ENCODE data around the gene MPZL1.
"Not testable (repeated sequence)": the region's sequence is repeated elsewhere in the genome, so short reads cannot be mapped to it uniquely, and the experiment has no call there.

The MPZL1 gene

GRCh38 chr1:167714439-167715156, 7.2 kb upstream of the MPZL1 start:
- TF ChIP-seq, protein P1, sequence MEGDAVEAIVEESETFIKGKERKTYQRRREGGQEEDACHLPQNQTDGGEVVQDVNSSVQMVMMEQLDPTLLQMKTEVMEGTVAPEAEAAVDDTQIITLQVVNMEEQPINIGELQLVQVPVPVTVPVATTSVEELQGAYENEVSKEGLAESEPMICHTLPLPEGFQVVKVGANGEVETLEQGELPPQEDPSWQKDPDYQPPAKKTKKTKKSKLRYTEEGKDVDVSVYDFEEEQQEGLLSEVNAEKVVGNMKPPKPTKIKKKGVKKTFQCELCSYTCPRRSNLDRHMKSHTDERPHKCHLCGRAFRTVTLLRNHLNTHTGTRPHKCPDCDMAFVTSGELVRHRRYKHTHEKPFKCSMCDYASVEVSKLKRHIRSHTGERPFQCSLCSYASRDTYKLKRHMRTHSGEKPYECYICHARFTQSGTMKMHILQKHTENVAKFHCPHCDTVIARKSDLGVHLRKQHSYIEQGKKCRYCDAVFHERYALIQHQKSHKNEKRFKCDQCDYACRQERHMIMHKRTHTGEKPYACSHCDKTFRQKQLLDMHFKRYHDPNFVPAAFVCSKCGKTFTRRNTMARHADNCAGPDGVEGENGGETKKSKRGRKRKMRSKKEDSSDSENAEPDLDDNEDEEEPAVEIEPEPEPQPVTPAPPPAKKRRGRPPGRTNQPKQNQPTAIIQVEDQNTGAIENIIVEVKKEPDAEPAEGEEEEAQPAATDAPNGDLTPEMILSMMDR (IDR thresholded peaks at IDR 0.05; ENCODE audit: extremely low read depth, insufficient read depth, missing control alignments) = no peak
- peak; percentile 70 for DNase-seq (ENCODE audit: low spot score)
- in situ Hi-C loops (cut with MboI; ENCODE audit: low pct_unique_long_range_greater_than_20kb, low sequenced_read_pairs, unreplicated experiment) = no loop called here

DNA sequence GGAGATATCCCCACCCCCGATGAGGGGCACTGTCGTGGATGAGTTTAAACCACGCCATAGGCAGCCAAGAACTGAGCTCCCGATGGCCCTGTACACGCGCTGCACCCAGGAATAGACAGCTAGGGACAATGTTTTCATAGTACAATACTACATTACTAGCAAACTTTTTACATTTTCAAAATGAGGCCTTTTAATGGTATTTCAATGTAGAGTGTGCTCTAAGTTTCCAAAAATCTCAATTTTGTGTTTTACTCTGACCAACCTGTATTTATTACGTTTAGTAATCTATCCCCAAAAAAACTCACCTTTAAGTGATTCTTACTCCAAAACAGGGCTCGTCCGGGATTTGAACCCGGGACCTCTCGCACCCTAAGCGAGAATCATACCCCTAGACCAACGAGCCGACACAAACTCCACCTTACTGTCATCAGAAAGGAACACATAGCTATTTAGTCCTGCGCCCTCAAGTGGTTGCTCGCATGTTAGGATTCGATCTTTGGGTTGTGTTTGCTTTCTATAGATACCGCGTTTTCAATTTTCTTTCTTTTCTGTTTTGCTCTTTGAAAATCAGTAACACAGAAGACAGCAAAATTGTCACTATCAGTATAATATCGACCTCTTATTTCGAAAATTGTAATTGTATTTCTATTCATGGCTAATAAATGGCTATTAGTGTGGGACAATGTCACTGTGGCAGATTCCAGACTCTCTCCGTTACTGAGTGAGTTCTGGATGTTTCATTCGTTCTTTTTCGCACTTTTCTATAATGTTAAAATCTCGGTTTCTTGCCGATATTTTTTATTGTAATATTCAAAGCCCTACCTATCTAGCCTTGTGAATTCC, 6.4 kb upstream of the MPZL1 start:
- TF ChIP-seq, protein P1 (IDR thresholded peaks at IDR 0.05; ENCODE audit: extremely low read depth, insufficient read depth, missing control alignments) = peak; percentile 86
- DNase-seq (ENCODE audit: low spot score) = peak; percentile 83
- in situ Hi-C loops (cut with MboI; ENCODE audit: low pct_unique_long_range_greater_than_20kb, low sequenced_read_pairs, unreplicated experiment) = no loop called here

- DNase-seq (ENCODE audit: low spot score) = no peak
- TF ChIP-seq, protein P1 (IDR thresholded peaks at IDR 0.05; ENCODE audit: extremely low read depth, insufficient read depth, missing control alignments) = no peak
- in situ Hi-C loops (cut with MboI; ENCODE audit: low pct_unique_long_range_greater_than_20kb, low sequenced_read_pairs, unreplicated experiment) = no loop called here
These were observed 5.8 kb upstream of the MPZL1 start for GRCh38 chr1:167716000-167716271.

GRCh38 chr1:167717351-167717750, 4.4 kb upstream of the MPZL1 start:
- TF ChIP-seq, protein P1 (IDR thresholded peaks at IDR 0.05; ENCODE audit: extremely low read depth, insufficient read depth, missing control alignments) = no peak
- DNase-seq (ENCODE audit: low spot score) = no peak
- in situ Hi-C loops (cut with MboI; ENCODE audit: low pct_unique_long_range_greater_than_20kb, low sequenced_read_pairs, unreplicated experiment) = no loop called here

GRCh38 chr1:167718914-167719691, 2.7 kb upstream of the MPZL1 start:
- in situ Hi-C loops (cut with MboI; ENCODE audit: low pct_unique_long_range_greater_than_20kb, low sequenced_read_pairs, unreplicated experiment) = no loop called here
- no peak for DNase-seq (ENCODE audit: low spot score)
- TF ChIP-seq, protein P1 (IDR thresholded peaks at IDR 0.05; ENCODE audit: extremely low read depth, insufficient read depth, missing control alignments) = no peak

GRCh38 chr1:167719715-167720421, 1.9 kb upstream of the MPZL1 start:
- not testable (repeated sequence) for DNase-seq (ENCODE audit: low spot score)
- in situ Hi-C loops (cut with MboI; ENCODE audit: low pct_unique_long_range_greater_than_20kb, low sequenced_read_pairs, unreplicated experiment) = loop anchor here (10.0 kb wide), 1 partner anchor 65 kb away; no protein-coding TSS in a partner anchor
